DND-41 (cell line): Measurements from ENCODE around the gene PIGB.

ENCODE experiments used
- ATAC-seq: fragments of 200-7000 bp; cut with Tn5 transposase; 3 replicates; pipeline ENCODE4 v1.9.1; 2021; ENCODE audit warnings: low read depth; ENCODE audit not compliant: insufficient read depth
- DNase-seq: peaks from one replicate; pipeline ENCODE4 v3.0.0-alpha.2; 2020
- H2AFZ ChIP-seq: 2 replicates; pipeline ENCODE4 v1.6.0; 2012; ENCODE audit warnings: low read depth, low read length
- H3K27ac ChIP-seq: 2 replicates; pipeline ENCODE4 v1.5.1; 2012; ENCODE audit warnings: low read length, inconsistent platforms
- H3K27me3 ChIP-seq: fragments of 200-600 bp; sonication (generic); 2 replicates; pipeline ENCODE4 v1.6.0; 2012; ENCODE audit warnings: low read length, mild to moderate bottlenecking, inconsistent platforms; ENCODE audit not compliant: insufficient read depth, poor library complexity
- H3K36me3 ChIP-seq: 2 replicates; pipeline ENCODE4 v1.5.1; 2012; ENCODE audit warnings: low read length, inconsistent platforms; ENCODE audit not compliant: insufficient read depth
- H3K4me1 ChIP-seq: 2 replicates; pipeline ENCODE4 v1.5.1; 2012; ENCODE audit warnings: mild to moderate bottlenecking, low read length; ENCODE audit not compliant: insufficient read depth
- H3K4me2 ChIP-seq: 2 replicates; pipeline ENCODE4 v1.6.0; 2012; ENCODE audit warnings: mild to moderate bottlenecking, moderate library complexity, low read length, inconsistent platforms; ENCODE audit not compliant: insufficient read depth
- H3K4me3 ChIP-seq, 2 experiments: fragments of 200-600 bp in 1 of 2; shearing (Covaris generic) in 1 of 2; 2 replicates each; pipeline ENCODE4 v1.5.1; 2012 to 2016; ENCODE audit warnings: inconsistent platforms in 2 of 2, low read length in 2 of 2, mild to moderate bottlenecking in 2 of 2, low read depth in 1 of 2, moderate library complexity in 1 of 2
- H3K79me2 ChIP-seq: 2 replicates; pipeline ENCODE4 v1.6.0; 2012; ENCODE audit warnings: low read length, inconsistent platforms; ENCODE audit not compliant: insufficient read depth
- H3K9ac ChIP-seq: 2 replicates; pipeline ENCODE4 v1.6.0; 2012; ENCODE audit warnings: low read depth, mild to moderate bottlenecking, inconsistent platforms, low read length, moderate library complexity
- H3K9me3 ChIP-seq: 2 replicates; pipeline ENCODE4 v1.5.1; 2012; ENCODE audit warnings: low read length, moderate library complexity, mild to moderate bottlenecking, inconsistent platforms; ENCODE audit not compliant: insufficient read depth, severe bottlenecking
- H4K20me1 ChIP-seq: 2 replicates; pipeline ENCODE4 v1.6.0; 2012; ENCODE audit warnings: low read length; ENCODE audit not compliant: insufficient read depth
- CTCF ChIP-seq: IDR thresholded peaks from 2 replicates; pipeline ENCODE4 v1.5.1; 2012; ENCODE audit warnings: borderline replicate concordance, low read length, moderate library complexity, mild to moderate bottlenecking; ENCODE audit not compliant: poor library complexity, severe bottlenecking; ENCODE audit errors: extremely low read depth
- EZH2 ChIP-seq: IDR thresholded peaks from 3 replicates; pipeline ENCODE4 v1.6.1; 2012; ENCODE audit warnings: borderline replicate concordance, low read depth, mild to moderate bottlenecking, moderate library complexity, low read length, inconsistent platforms; ENCODE audit not compliant: severe bottlenecking

PIGB gene

GRCh38 chr15:55344206-55344605 is 25.2 kb downstream of the PIGB start:
- DNase-seq (no peak), ATAC-seq (no peak)
- TF ChIP-seq CTCF, result no peak
- no peak for TF ChIP-seq EZH2
- no peak overlapping the region for H2AFZ ChIP-seq
- H3K27me3 ChIP-seq, result no peaks in the 10 kb centered on the region
- H3K27ac ChIP-seq, result no peak overlapping the region
- H3K4me3 ChIP-seq, result no peak overlapping the region
- no peaks in the 10 kb centered on the region for H3K4me1 ChIP-seq
- no peak overlapping the region for H3K9ac ChIP-seq
- peaks cover 25% of the 10 kb centered on the region for H3K36me3 ChIP-seq
- no peaks in the 10 kb centered on the region for H3K9me3 ChIP-seq
- no peak overlapping the region for H3K4me2 ChIP-seq
- H3K79me2 ChIP-seq, result no peaks in the 10 kb centered on the region
- no peaks in the 10 kb centered on the region for H4K20me1 ChIP-seq

GRCh38 chr15:55348281-55348778 is 29.3 kb downstream of the PIGB start:
- H4K20me1 ChIP-seq, result no peaks in the 10 kb centered on the region
- H3K27me3 ChIP-seq, result no peaks in the 10 kb centered on the region
- no peak overlapping the region for H3K27ac ChIP-seq
- H3K4me3 ChIP-seq, result no peak overlapping the region
- ATAC-seq, result no peak
- no peak overlapping the region for H3K4me2 ChIP-seq
- no peak for TF ChIP-seq CTCF
- TF ChIP-seq EZH2, result no peak
- H3K4me1 ChIP-seq, result no peaks in the 10 kb centered on the region
- no peaks in the 10 kb centered on the region for H3K79me2 ChIP-seq
- DNase-seq, result no peak
- H3K9me3 ChIP-seq, result no peaks in the 10 kb centered on the region
- H3K9ac ChIP-seq, result no peak overlapping the region
- no peak overlapping the region for H2AFZ ChIP-seq
- H3K36me3 ChIP-seq, result peaks cover 24% of the 10 kb centered on the region

- no peak overlapping the region for H2AFZ ChIP-seq
- peaks cover 19% of the 10 kb centered on the region for H3K36me3 ChIP-seq
These were observed 30.3 kb downstream of the PIGB start for GRCh38 chr15:55349282-55349681.

More at GRCh38 chr15:55349282-55349681, 30.3 kb downstream of the PIGB start:
- Histone ChIP-seq H3K4me1 (no peaks in the 10 kb centered on the region), H3K9me3 (no peaks in the 10 kb centered on the region), H3K4me3 (no peak overlapping the region), H4K20me1 (no peaks in the 10 kb centered on the region), H3K4me2 (no peak overlapping the region), H3K27me3 (no peaks in the 10 kb centered on the region), H3K9ac (no peak overlapping the region), H3K79me2 (no peaks in the 10 kb centered on the region), H3K27ac (no peak overlapping the region)
- TF ChIP-seq EZH2, result no peak
- no peak for TF ChIP-seq CTCF
- ATAC-seq (no peak), DNase-seq (no peak)
